Measurements from ENCODE around the gene ZNF516. TPM values are rescaled to one million over a fixed set of nuclear protein-coding genes. Genes with fewer than 3 reads are reported as not detected.

Gene ZNF516
- total and polyA plus RNA-seq, 2 of the 13 experiments (the other 11 are each of a cell fraction or from before 2014, with no cell fraction given): 16.6 to 18.7 TPM

DNA sequence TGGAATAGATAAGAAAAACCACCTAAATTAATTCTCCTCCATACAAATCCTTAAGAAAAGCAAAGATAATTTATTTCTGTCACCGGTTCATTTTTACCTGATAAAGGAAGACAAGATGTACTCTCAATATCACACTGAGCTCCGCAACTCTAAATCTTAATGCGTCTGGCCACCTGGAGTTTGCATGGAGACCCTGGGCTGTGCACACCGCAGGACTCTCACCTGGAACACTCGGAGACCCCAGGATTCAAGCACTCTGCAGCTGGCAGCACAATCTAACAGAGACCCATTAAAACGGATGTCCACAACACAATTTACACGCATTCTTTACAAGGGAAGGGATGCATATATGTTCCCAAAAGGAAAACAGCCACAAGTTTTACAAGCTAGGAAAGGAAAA, 72.2 kb downstream of the ZNF516 start:
- Histone ChIP-seq H3K4me2 (ENCODE audit: low read depth, low read length) (no peak overlapping the region), H4K20me1 (ENCODE audit: insufficient read depth, low read length) (peaks cover 85% of the 10 kb centered on the region), H3K36me3 (replicated peaks in 1 of 2; ENCODE audit: control insufficient read depth in 1 of 2, insufficient read depth in 2 of 2, low read length in 2 of 2) (peaks cover 3 to 27% of the 10 kb centered on the region in 2 experiments; a peak in 3 of 5 replicates), H3K4me1 (ENCODE audit: insufficient read depth, low read length) (peaks cover 24% of the 10 kb centered on the region), H2AFZ (ENCODE audit: low read length) (no peak overlapping the region), H3K27me3 (ENCODE audit: control insufficient read depth in 1 of 2, insufficient read depth in 2 of 2, low read length in 2 of 2) (no peaks in the 10 kb centered on the region), H3K27ac (ENCODE audit: extremely low read length, insufficient read depth, low read length) (no peak overlapping the region), H3K9ac (ENCODE audit: insufficient read depth, low read depth, low read length) (no peak overlapping the region), H3K79me2 (ENCODE audit: insufficient read depth, low read length) (peaks cover 83% of the 10 kb centered on the region), H3K9me3 (ENCODE audit: low read length) (no peaks in the 10 kb centered on the region), H3K4me3 (replicated peaks in 1 of 3; ENCODE audit: insufficient read depth in 1 of 3, low read depth in 2 of 3, low read length in 3 of 3) (no peak overlapping the region)
- intact Hi-C loops (cut with micrococcal nuclease; ENCODE audit: unreplicated experiment): no loop called here
- ATAC-seq (no peak), FAIRE-seq (no peak), DNase-seq (ENCODE audit: low spot score) (no peak)
- in situ Hi-C loops (cut with HindIII; ENCODE audit: extremely low pct_ligation_motif_present, low pct_unique_long_range_greater_than_20kb): no loop called here
- WGBS (ENCODE audit: low lambda C conversion rate): 96% methylated on average over 7 of the region's 7 CpGs
- ChIA-PET CTCF (ENCODE audit: low intra/inter-chr PET ratio, low total read pairs) (no interaction called here), POLR2A (no interaction called here)
- BruUV-seq (replicated peaks): no TSS peak
- TF ChIP-seq, protein P1, sequence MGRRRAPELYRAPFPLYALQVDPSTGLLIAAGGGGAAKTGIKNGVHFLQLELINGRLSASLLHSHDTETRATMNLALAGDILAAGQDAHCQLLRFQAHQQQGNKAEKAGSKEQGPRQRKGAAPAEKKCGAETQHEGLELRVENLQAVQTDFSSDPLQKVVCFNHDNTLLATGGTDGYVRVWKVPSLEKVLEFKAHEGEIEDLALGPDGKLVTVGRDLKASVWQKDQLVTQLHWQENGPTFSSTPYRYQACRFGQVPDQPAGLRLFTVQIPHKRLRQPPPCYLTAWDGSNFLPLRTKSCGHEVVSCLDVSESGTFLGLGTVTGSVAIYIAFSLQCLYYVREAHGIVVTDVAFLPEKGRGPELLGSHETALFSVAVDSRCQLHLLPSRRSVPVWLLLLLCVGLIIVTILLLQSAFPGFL (CRISPR knock-in tag; IDR thresholded peaks at IDR 0.05): no peak
- TF ChIP-seq TOPORS (CRISPR knock-in tag; IDR thresholded peaks at IDR 0.05) (no peak), ZSCAN30 (CRISPR knock-in tag; IDR thresholded peaks at IDR 0.05) (no peak), ZNF615 (CRISPR knock-in tag; IDR thresholded peaks at IDR 0.05; ENCODE audit: borderline replicate concordance) (no peak), ZNF138 (CRISPR knock-in tag; IDR thresholded peaks at IDR 0.05; ENCODE audit: low read depth) (no peak), ZNF790 (CRISPR knock-in tag; IDR thresholded peaks at IDR 0.05; ENCODE audit: borderline replicate concordance) (no peak), TSC22D2 (CRISPR knock-in tag; IDR thresholded peaks at IDR 0.05; ENCODE audit: borderline replicate concordance) (no peak), ZNF780A (CRISPR knock-in tag; IDR thresholded peaks at IDR 0.05) (no peak), SSRP1 (CRISPR knock-in tag; IDR thresholded peaks at IDR 0.05) (no peak), TEAD3 (CRISPR knock-in tag; optimal IDR thresholded peaks at IDR 0.05; ENCODE audit: borderline replicate concordance) (no peak), ZNF136 (CRISPR knock-in tag; IDR thresholded peaks at IDR 0.05; ENCODE audit: low read depth) (no peak), PCBP1 (IDR thresholded peaks at IDR 0.05; ENCODE audit: borderline replicate concordance, low read depth, low read length) (no peak), SUZ12 (IDR thresholded peaks at IDR 0.05; ENCODE audit: low read depth, low read length) (no peak)
- TF ChIP-seq, protein P2, sequence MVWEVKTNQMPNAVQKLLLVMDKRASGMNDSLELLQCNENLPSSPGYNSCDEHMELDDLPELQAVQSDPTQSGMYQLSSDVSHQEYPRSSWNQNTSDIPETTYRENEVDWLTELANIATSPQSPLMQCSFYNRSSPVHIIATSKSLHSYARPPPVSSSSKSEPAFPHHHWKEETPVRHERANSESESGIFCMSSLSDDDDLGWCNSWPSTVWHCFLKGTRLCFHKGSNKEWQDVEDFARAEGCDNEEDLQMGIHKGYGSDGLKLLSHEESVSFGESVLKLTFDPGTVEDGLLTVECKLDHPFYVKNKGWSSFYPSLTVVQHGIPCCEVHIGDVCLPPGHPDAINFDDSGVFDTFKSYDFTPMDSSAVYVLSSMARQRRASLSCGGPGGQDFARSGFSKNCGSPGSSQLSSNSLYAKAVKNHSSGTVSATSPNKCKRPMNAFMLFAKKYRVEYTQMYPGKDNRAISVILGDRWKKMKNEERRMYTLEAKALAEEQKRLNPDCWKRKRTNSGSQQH (CRISPR knock-in tag; IDR thresholded peaks at IDR 0.05; ENCODE audit: low read depth): no peak
- TF ChIP-seq, protein P3, sequence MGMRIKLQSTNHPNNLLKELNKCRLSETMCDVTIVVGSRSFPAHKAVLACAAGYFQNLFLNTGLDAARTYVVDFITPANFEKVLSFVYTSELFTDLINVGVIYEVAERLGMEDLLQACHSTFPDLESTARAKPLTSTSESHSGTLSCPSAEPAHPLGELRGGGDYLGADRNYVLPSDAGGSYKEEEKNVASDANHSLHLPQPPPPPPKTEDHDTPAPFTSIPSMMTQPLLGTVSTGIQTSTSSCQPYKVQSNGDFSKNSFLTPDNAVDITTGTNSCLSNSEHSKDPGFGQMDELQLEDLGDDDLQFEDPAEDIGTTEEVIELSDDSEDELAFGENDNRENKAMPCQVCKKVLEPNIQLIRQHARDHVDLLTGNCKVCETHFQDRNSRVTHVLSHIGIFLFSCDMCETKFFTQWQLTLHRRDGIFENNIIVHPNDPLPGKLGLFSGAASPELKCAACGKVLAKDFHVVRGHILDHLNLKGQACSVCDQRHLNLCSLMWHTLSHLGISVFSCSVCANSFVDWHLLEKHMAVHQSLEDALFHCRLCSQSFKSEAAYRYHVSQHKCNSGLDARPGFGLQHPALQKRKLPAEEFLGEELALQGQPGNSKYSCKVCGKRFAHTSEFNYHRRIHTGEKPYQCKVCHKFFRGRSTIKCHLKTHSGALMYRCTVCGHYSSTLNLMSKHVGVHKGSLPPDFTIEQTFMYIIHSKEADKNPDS (CRISPR knock-in tag; IDR thresholded peaks at IDR 0.05): no peak
- TF ChIP-seq, protein P4, sequence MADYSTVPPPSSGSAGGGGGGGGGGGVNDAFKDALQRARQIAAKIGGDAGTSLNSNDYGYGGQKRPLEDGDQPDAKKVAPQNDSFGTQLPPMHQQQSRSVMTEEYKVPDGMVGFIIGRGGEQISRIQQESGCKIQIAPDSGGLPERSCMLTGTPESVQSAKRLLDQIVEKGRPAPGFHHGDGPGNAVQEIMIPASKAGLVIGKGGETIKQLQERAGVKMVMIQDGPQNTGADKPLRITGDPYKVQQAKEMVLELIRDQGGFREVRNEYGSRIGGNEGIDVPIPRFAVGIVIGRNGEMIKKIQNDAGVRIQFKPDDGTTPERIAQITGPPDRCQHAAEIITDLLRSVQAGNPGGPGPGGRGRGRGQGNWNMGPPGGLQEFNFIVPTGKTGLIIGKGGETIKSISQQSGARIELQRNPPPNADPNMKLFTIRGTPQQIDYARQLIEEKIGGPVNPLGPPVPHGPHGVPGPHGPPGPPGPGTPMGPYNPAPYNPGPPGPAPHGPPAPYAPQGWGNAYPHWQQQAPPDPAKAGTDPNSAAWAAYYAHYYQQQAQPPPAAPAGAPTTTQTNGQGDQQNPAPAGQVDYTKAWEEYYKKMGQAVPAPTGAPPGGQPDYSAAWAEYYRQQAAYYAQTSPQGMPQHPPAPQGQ (CRISPR knock-in tag; IDR thresholded peaks at IDR 0.05; ENCODE audit: borderline replicate concordance): no peak
- TF ChIP-seq, protein P5, sequence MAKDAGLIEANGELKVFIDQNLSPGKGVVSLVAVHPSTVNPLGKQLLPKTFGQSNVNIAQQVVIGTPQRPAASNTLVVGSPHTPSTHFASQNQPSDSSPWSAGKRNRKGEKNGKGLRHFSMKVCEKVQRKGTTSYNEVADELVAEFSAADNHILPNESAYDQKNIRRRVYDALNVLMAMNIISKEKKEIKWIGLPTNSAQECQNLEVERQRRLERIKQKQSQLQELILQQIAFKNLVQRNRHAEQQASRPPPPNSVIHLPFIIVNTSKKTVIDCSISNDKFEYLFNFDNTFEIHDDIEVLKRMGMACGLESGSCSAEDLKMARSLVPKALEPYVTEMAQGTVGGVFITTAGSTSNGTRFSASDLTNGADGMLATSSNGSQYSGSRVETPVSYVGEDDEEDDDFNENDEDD (CRISPR knock-in tag; IDR thresholded peaks at IDR 0.05; ENCODE audit: borderline replicate concordance): no peak
